Measurements from ENCODE around the gene ZBTB40. TPM values are rescaled to one million over a fixed set of nuclear protein-coding genes. Genes with fewer than 3 reads are reported as not detected.

Gene ZBTB40
- total and polyA plus RNA-seq, 2 of the 13 experiments (the other 11 are each of a cell fraction or from before 2014, with no cell fraction given): 8.8 to 16.5 TPM

- TF ChIP-seq HNRNPUL1 (IDR thresholded peaks at IDR 0.05; ENCODE audit: low read depth, low read length) (no peak), ZNF747 (CRISPR knock-in tag; IDR thresholded peaks at IDR 0.05; ENCODE audit: borderline replicate concordance) (peak; percentile 37; the same call in 1 of the 2 replicates), SNAPC2 (CRISPR knock-in tag; IDR thresholded peaks at IDR 0.05) (no peak), ZBTB20 (CRISPR knock-in tag; IDR thresholded peaks at IDR 0.05; ENCODE audit: borderline replicate concordance, low read depth) (no peak), ZBTB40 (IDR thresholded peaks at IDR 0.05) (no peak), ZBTB40 (CRISPR knock-in tag; IDR thresholded peaks at IDR 0.05) (no peak), HNRNPLL (IDR thresholded peaks at IDR 0.05; ENCODE audit: low read depth, low read length, poor library complexity, severe bottlenecking) (no peak), NCOA5 (CRISPR knock-in tag; IDR thresholded peaks at IDR 0.05) (no peak), PTBP1 (IDR thresholded peaks at IDR 0.05; ENCODE audit: low read depth, low read length, poor library complexity, severe bottlenecking) (no peak), GPN1 (CRISPR knock-in tag; IDR thresholded peaks at IDR 0.05; ENCODE audit: borderline replicate concordance) (no peak), ZNF616 (CRISPR knock-in tag; IDR thresholded peaks at IDR 0.05; ENCODE audit: low read depth) (no peak), ZNF646 (CRISPR knock-in tag; IDR thresholded peaks at IDR 0.05) (no peak), ZNF121 (CRISPR knock-in tag; IDR thresholded peaks at IDR 0.05) (peak; percentile 39; the same call in 1 of the 2 replicates)
Measured at GRCh38 chr1:22414244-22414751, 37.4 kb upstream of the ZBTB40 start (continued).

All from HepG2 (cell line).